Mammary epithelial cell (primary cell): ENCODE data around the gene FBXO44.

Experiments
- CTCF ChIP-seq, 2 donors: IDR thresholded peaks in 1 of 2; conservative IDR thresholded peaks in 1 of 2; 2 replicates each; pipeline ENCODE4 v1.5.1; 2011 to 2012; ENCODE audit warnings: inconsistent platforms in 2 of 2, low read length in 2 of 2, mild to moderate bottlenecking in 2 of 2, control low read depth in 1 of 2, low read depth in 1 of 2; ENCODE audit not compliant: insufficient read depth in 1 of 2; ENCODE audit errors: extremely low read depth in 1 of 2
- EZH2 ChIP-seq: IDR thresholded peaks from 2 replicates; pipeline ENCODE4 v1.6.1; 2012; ENCODE audit warnings: low read length, inconsistent platforms, borderline replicate concordance

- TF ChIP-seq EZH2 = no peak
- TF ChIP-seq CTCF (conservative IDR thresholded peaks at IDR 0.05 in 1 of 2, IDR thresholded peaks at IDR 0.05 in 1 of 2; ENCODE audit: extremely low read depth in 1 of 2, insufficient read depth in 1 of 2, low read depth in 1 of 2, low read length in 2 of 2) = no peak
Observed at GRCh38 chr1:11693024-11693590, 38.4 kb downstream of the FBXO44 start.
